B cell (primary cell): ENCODE results near the gene ASB15.

Experiments used
- EZH2 ChIP-seq: IDR thresholded peaks from 2 replicates; pipeline ENCODE4 v1.6.1; 2012; ENCODE audit warnings: borderline replicate concordance, low read depth, mild to moderate bottlenecking, moderate library complexity, low read length; ENCODE audit not compliant: insufficient read depth, poor library complexity, severe bottlenecking
- TF ChIP-seq, protein P1 (sequence below): fragments of 200-600 bp; IDR thresholded peaks from one replicate; pipeline ENCODE4 v1.8.0; 2022; ENCODE audit warnings: antibody characterized with exemption, mild to moderate bottlenecking

DNA sequence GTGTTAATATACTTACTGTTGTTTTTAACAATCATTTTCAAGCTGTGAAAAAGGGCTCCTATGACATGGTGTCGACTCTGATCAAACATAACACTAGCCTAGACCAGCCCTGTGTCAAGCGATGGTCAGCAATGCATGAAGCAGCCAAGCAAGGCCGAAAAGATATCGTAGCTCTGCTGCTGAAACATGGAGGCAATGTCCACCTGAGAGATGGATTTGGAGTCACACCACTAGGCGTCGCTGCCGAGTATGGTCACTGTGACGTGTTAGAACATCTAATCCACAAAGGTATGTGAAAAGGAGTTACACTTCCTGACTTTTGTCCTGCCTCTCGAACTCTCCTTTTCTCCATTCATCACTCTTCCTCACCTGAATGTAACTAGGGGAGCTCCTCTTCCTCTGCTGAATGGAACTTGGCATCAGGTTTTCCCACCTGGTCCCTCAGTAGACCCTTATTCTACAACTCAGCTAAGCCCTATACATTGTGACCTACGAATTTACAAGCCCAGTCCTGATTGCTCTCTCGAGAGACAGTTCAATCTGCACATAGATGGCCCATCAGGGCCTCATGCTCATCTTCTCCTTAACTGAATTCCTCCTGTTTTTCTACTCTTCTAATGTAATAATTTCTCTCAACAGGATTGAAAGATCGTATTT, 23.0 kb downstream of the ASB15 start:
- TF ChIP-seq, protein P1, sequence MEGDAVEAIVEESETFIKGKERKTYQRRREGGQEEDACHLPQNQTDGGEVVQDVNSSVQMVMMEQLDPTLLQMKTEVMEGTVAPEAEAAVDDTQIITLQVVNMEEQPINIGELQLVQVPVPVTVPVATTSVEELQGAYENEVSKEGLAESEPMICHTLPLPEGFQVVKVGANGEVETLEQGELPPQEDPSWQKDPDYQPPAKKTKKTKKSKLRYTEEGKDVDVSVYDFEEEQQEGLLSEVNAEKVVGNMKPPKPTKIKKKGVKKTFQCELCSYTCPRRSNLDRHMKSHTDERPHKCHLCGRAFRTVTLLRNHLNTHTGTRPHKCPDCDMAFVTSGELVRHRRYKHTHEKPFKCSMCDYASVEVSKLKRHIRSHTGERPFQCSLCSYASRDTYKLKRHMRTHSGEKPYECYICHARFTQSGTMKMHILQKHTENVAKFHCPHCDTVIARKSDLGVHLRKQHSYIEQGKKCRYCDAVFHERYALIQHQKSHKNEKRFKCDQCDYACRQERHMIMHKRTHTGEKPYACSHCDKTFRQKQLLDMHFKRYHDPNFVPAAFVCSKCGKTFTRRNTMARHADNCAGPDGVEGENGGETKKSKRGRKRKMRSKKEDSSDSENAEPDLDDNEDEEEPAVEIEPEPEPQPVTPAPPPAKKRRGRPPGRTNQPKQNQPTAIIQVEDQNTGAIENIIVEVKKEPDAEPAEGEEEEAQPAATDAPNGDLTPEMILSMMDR = peak; percentile 59
- no peak for TF ChIP-seq EZH2
